ENCODE results near the gene FOXF1. TPM values are rescaled to one million over a fixed set of nuclear protein-coding genes. Genes with fewer than 3 reads are reported as not detected.

FOXF1 gene
- total RNA-seq, 1 experiment from 2014 or later, result not detected

DNA sequence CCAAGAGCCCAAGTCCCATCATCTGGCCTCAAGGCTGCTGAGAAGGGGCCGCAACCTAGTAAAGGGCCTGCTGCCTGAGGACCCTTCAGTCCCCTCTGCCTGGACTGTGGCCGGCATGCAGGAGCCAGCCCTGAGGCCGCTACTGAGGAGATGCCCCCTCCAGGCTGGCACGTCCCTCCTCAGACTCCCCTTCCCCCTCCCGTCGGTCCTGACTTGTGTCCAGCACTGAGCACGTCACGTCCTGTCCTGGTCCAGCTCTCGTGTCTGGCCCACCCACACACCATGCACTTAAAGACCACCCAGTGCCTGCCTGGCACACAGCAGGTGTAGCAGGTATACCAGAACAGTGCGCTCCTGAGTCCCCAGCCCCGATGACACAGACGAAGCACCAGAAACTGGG lies 35.2 kb downstream of the FOXF1 start:
- H3K27ac ChIP-seq (ENCODE audit: low read length), result no peak overlapping the region
- ChIA-PET CTCF (no interaction called here), POLR2A (ENCODE audit: unreplicated experiment) (no interaction called here)
- no TSS peak for BruUV-seq (replicated peaks)
- no peaks in the 10 kb centered on the region for H4K20me1 ChIP-seq (ENCODE audit: low read length)
- intact Hi-C loops (cut with micrococcal nuclease), result no loop called here
- no peak overlapping the region for H3K4me2 ChIP-seq (ENCODE audit: low read length)
- no peak overlapping the region for H3K4me3 ChIP-seq (ENCODE audit: low read length)
- H3K27me3 ChIP-seq (ENCODE audit: low read length), result no peaks in the 10 kb centered on the region
- H3K4me1 ChIP-seq (ENCODE audit: insufficient read depth, low read length), result no peaks in the 10 kb centered on the region
- no peak for TF ChIP-seq EZH2phosphoT487 (IDR thresholded peaks at IDR 0.05; ENCODE audit: borderline replicate concordance, low read length)
- no peak for TF ChIP-seq EZH2 (IDR thresholded peaks at IDR 0.05; ENCODE audit: low read length, unreplicated experiment)
- TF ChIP-seq, protein P1, sequence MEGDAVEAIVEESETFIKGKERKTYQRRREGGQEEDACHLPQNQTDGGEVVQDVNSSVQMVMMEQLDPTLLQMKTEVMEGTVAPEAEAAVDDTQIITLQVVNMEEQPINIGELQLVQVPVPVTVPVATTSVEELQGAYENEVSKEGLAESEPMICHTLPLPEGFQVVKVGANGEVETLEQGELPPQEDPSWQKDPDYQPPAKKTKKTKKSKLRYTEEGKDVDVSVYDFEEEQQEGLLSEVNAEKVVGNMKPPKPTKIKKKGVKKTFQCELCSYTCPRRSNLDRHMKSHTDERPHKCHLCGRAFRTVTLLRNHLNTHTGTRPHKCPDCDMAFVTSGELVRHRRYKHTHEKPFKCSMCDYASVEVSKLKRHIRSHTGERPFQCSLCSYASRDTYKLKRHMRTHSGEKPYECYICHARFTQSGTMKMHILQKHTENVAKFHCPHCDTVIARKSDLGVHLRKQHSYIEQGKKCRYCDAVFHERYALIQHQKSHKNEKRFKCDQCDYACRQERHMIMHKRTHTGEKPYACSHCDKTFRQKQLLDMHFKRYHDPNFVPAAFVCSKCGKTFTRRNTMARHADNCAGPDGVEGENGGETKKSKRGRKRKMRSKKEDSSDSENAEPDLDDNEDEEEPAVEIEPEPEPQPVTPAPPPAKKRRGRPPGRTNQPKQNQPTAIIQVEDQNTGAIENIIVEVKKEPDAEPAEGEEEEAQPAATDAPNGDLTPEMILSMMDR (conservative IDR thresholded peaks at IDR 0.05; ENCODE audit: low read depth, low read length), result no peak
- no peaks in the 10 kb centered on the region for H3K9me2 ChIP-seq (replicated peaks; ENCODE audit: low read length)
- no peaks in the 10 kb centered on the region for H3K79me2 ChIP-seq (ENCODE audit: low read length)
- ATAC-seq (no peak), DNase-seq (no peak)
- H3K9me3 ChIP-seq (ENCODE audit: low read length), result no peaks in the 10 kb centered on the region
- H2AFZ ChIP-seq (ENCODE audit: low read length), result no peak overlapping the region
- H3F3A ChIP-seq (ENCODE audit: low read length, unreplicated experiment), result no peaks in the 10 kb centered on the region
- peaks cover 5% of the 10 kb centered on the region; the same call in 1 of the 2 replicates for H3K36me3 ChIP-seq (ENCODE audit: low read depth, low read length)
- no peak overlapping the region for H3K9ac ChIP-seq (ENCODE audit: low read length)

DNA sequence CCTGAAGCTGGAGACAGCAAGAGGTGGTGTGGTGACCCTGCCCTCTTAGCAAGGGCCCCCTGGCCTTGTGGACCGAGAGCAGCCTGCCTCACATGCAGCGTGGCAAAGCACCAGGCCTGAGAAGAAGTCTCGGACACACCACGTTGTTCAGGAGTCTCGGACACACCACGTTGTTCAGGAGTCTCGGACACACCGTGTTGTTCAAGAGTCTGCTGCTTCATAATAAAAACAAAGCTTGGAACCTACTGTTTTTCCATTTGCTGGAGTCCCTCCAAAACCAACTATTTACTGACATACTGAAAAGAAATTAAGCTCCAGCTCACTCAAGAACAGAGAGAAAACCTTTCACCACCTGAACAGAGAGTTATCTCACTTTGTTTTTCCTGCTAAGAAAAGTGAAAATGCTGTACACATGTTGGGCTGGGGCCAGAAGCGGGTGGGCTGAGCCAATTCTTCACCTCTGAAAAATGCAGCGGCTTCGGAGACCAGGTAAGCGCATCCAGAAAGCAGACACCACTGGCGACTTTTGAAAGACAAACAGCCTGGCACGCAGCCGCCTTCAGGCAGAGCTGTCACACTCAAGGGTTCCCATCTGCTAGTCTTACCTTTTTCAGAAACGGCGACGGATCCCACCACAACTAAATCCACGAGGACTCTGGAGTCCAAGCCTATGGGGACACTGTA lies 35.8 kb downstream of the FOXF1 start:
- TF ChIP-seq, protein P1 (conservative IDR thresholded peaks at IDR 0.05; ENCODE audit: low read depth, low read length), result no peak
- TF ChIP-seq EZH2phosphoT487 (IDR thresholded peaks at IDR 0.05; ENCODE audit: borderline replicate concordance, low read length) (no peak), EZH2 (IDR thresholded peaks at IDR 0.05; ENCODE audit: low read length, unreplicated experiment) (no peak)
- Histone ChIP-seq H3K36me3 (ENCODE audit: low read depth, low read length) (no peaks in the 10 kb centered on the region), H3K9me2 (replicated peaks; ENCODE audit: low read length) (no peaks in the 10 kb centered on the region), H3K9me3 (ENCODE audit: low read length) (no peaks in the 10 kb centered on the region), H3F3A (ENCODE audit: low read length, unreplicated experiment) (no peaks in the 10 kb centered on the region), H3K4me2 (ENCODE audit: low read length) (no peak overlapping the region), H3K27me3 (ENCODE audit: low read length) (no peaks in the 10 kb centered on the region), H3K27ac (ENCODE audit: low read length) (no peak overlapping the region), H4K20me1 (ENCODE audit: low read length) (no peaks in the 10 kb centered on the region), H3K4me1 (ENCODE audit: insufficient read depth, low read length) (no peaks in the 10 kb centered on the region), H2AFZ (ENCODE audit: low read length) (no peak overlapping the region), H3K4me3 (ENCODE audit: low read length) (no peak overlapping the region), H3K79me2 (ENCODE audit: low read length) (no peaks in the 10 kb centered on the region), H3K9ac (ENCODE audit: low read length) (no peak overlapping the region)
- ChIA-PET POLR2A (ENCODE audit: unreplicated experiment) (interaction anchor here (0.7 kb wide), 1 partner anchor 878 kb away, joined by 4 read pairs; no protein-coding TSS in a partner anchor), CTCF (no interaction called here)
- intact Hi-C loops (cut with micrococcal nuclease), result no loop called here
- DNase-seq, result no peak
- no TSS peak for BruUV-seq (replicated peaks)
- no peak for ATAC-seq

DNA sequence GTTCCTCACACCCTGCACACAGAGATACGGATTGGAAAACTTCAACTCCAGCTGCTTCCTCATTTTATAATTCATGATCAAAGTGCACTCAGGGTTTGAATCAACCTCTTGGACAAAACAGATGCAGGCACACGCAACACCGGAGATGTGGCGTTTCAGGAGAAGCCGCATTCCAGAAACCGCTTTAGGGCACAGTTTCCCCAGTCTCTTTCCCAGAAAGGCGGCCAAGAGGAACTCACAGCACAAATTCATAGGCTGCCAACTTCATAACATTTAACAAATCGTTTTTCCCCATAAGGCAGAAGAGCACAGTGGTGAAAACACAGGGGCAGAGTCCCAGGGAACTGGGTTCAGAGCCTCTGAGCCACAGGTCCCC lies 36.3 kb downstream of the FOXF1 start:
- no peak overlapping the region for H3K4me3 ChIP-seq (ENCODE audit: low read length)
- no peak for DNase-seq
- H3F3A ChIP-seq (ENCODE audit: low read length, unreplicated experiment), result no peaks in the 10 kb centered on the region
- no peaks in the 10 kb centered on the region for H3K79me2 ChIP-seq (ENCODE audit: low read length)
- H3K9me3 ChIP-seq (ENCODE audit: low read length), result no peaks in the 10 kb centered on the region
- no peak overlapping the region for H3K27ac ChIP-seq (ENCODE audit: low read length)
- H3K9me2 ChIP-seq (replicated peaks; ENCODE audit: low read length), result no peaks in the 10 kb centered on the region
- no peak overlapping the region for H3K9ac ChIP-seq (ENCODE audit: low read length)
- no peak for ATAC-seq
- no peaks in the 10 kb centered on the region for H3K4me1 ChIP-seq (ENCODE audit: insufficient read depth, low read length)
- POLR2A ChIA-PET (ENCODE audit: unreplicated experiment), result interaction anchor here (0.7 kb wide), 1 partner anchor 877 kb away, joined by 4 read pairs; no protein-coding TSS in a partner anchor
- H3K36me3 ChIP-seq (ENCODE audit: low read depth, low read length), result no peaks in the 10 kb centered on the region; the same call in 1 of the 2 replicates
- no peaks in the 10 kb centered on the region for H4K20me1 ChIP-seq (ENCODE audit: low read length)
- no peaks in the 10 kb centered on the region for H3K27me3 ChIP-seq (ENCODE audit: low read length)
- intact Hi-C loops (cut with micrococcal nuclease), result no loop called here
- CTCF ChIA-PET, result no interaction called here
- no TSS peak for BruUV-seq (replicated peaks)
- no peak overlapping the region for H3K4me2 ChIP-seq (ENCODE audit: low read length)
- TF ChIP-seq, protein P1 (conservative IDR thresholded peaks at IDR 0.05; ENCODE audit: low read depth, low read length), result no peak
- no peak for TF ChIP-seq EZH2 (IDR thresholded peaks at IDR 0.05; ENCODE audit: low read length, unreplicated experiment)
- no peak for TF ChIP-seq EZH2phosphoT487 (IDR thresholded peaks at IDR 0.05; ENCODE audit: borderline replicate concordance, low read length)
- H2AFZ ChIP-seq (ENCODE audit: low read length), result no peak overlapping the region
